A673 (cell line): Measurements from ENCODE around the gene COL5A1. TPM values are rescaled to one million over a fixed set of nuclear protein-coding genes. Genes with fewer than 3 reads are reported as not detected.

Source experiments
- BruUV-seq: library from RNA; stranded (reverse); fragments of 400-500 nt; replicated peaks from 2 replicates; lab custom pipeline; 2021; lab: Mats Ljungman, UMichigan
- CTCF ChIA-PET: fragments of 300-600 bp; sonication (Branson Sonifier 250); formaldehyde crosslinking; loops from one replicate; lab custom pipeline; 2022; ENCODE audit warnings: antibody characterized with exemption; lab: Charles Lee
- POLR2A ChIA-PET: fragments of 300-600 bp; sonication (Branson Sonifier 250); formaldehyde crosslinking; loops from one replicate; lab custom pipeline; 2022; ENCODE audit warnings: antibody characterized with exemption; ENCODE audit not compliant: low non-redundant PET; lab: Charles Lee
- DNase-seq: peaks from one replicate; pipeline ENCODE4 v3.0.0-alpha.2; 2015; ENCODE audit warnings: low spot score
- H3K27ac ChIP-seq: fragments of 200-600 bp; sonication (generic); 2 replicates; pipeline ENCODE4 v1.5.1; 2016; ENCODE audit warnings: mixed run types, low read depth, mild to moderate bottlenecking, mixed read lengths, antibody characterized with exemption, low read length; ENCODE audit not compliant: poor library complexity, severe bottlenecking
- H3K27me3 ChIP-seq: fragments of 200-600 bp; sonication (generic); replicated peaks from 2 replicates; pipeline ENCODE4 v1.6.1; 2017; ENCODE audit warnings: mixed run types, low read depth, mild to moderate bottlenecking, mixed read lengths, antibody characterized with exemption, low read length; ENCODE audit not compliant: insufficient read depth, poor library complexity
- H3K36me3 ChIP-seq: fragments of 200-600 bp; sonication (generic); 2 replicates; pipeline ENCODE4 v1.6.1; 2016; ENCODE audit warnings: mixed run types, mild to moderate bottlenecking, mixed read lengths, antibody characterized with exemption, low read length; ENCODE audit not compliant: insufficient read depth, poor library complexity, severe bottlenecking
- H3K4me1 ChIP-seq: fragments of 200-600 bp; sonication (generic); 2 replicates; pipeline ENCODE4 v1.6.1; 2017; ENCODE audit warnings: mixed run types, mild to moderate bottlenecking, mixed read lengths, antibody characterized with exemption, low read length; ENCODE audit not compliant: insufficient read depth, poor library complexity, severe bottlenecking
- H3K4me3 ChIP-seq: fragments of 200-600 bp; sonication (generic); 2 replicates; pipeline ENCODE4 v1.5.1; 2016; ENCODE audit warnings: low read depth, mixed run types, mild to moderate bottlenecking, mixed read lengths, low read length; ENCODE audit not compliant: poor library complexity, severe bottlenecking
- H3K9me3 ChIP-seq: fragments of 200-600 bp; sonication (generic); 2 replicates; pipeline ENCODE4 v1.6.1; 2016; ENCODE audit warnings: mixed run types, low read depth, mild to moderate bottlenecking, mixed read lengths, antibody characterized with exemption, low read length; ENCODE audit not compliant: poor library complexity, severe bottlenecking
- EZH2 ChIP-seq: fragments of 200-600 bp; sonication (generic); IDR thresholded peaks from 2 replicates; pipeline ENCODE4 v1.6.1; 2017; ENCODE audit warnings: borderline replicate concordance, low read depth, mild to moderate bottlenecking, mixed read lengths, antibody characterized with exemption, low read length; ENCODE audit not compliant: poor library complexity, severe bottlenecking
- intact Hi-C: fragments of 100-400 bp; cut with micrococcal nuclease; formaldehyde crosslinking; loops from one replicate; pipeline ENCODE4 v1.10.0; 2022; ENCODE audit not compliant: unreplicated experiment
- total RNA-seq: library from RNA; stranded (reverse); gene quantifications from 2 replicates; pipeline ENCODE4 v1.2.3, GENCODE V29; 2021
- TF ChIP-seq, protein P1 (sequence below): fragments of 300-800, 200-600 bp; sonication (generic); conservative IDR thresholded peaks from 2 replicates; pipeline ENCODE4 v1.5.1; 2017; ENCODE audit warnings: low read depth, mild to moderate bottlenecking, antibody characterized with exemption, low read length, moderate library complexity, mixed read lengths

COL5A1 gene
- total RNA-seq, 1 experiment from 2014 or later, result 33.6 TPM

DNA sequence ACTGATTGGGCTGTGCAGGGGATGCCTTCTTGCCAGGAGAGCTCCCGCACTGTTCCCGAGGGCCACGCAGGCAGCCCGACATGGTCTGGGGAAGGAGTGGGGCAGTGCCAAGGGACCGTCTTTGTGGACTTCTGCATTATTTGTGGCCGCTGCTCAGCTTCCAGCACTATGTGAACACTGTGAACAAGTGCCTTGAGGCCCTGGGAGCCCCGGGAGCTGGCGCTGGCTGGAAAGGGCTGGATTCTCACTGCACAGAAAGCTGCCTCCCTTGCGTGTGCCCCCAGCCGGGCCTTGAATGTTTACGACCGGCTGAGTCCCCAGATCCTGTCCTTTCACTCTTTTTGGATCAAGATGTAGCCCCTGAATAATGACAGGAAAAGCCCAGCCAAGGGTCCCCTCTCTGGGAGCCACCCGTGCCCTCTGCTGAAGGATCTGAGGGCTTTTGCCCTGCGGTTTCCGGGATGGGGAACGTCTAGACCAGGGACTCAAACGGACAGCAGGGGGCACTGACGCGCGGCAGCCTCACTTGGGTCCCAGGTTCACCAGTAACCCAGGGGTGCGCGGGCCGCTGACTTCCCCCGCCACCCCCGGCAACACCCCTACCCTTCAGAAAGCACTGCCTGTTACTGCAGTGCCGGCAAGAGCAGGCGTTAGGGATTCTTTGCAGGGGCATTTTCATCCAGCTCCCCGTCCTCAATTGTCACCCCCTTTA, 140.1 kb downstream of the COL5A1 start:
- H3K9me3 ChIP-seq, result no peaks in the 10 kb centered on the region
- DNase-seq, result peak; percentile 15
- H3K4me3 ChIP-seq, result no peak overlapping the region
- no peaks in the 10 kb centered on the region for H3K36me3 ChIP-seq
- no peak overlapping the region for H3K27ac ChIP-seq
- no peaks in the 10 kb centered on the region for H3K27me3 ChIP-seq
- TF ChIP-seq EZH2, result no peak
- TF ChIP-seq, protein P1, sequence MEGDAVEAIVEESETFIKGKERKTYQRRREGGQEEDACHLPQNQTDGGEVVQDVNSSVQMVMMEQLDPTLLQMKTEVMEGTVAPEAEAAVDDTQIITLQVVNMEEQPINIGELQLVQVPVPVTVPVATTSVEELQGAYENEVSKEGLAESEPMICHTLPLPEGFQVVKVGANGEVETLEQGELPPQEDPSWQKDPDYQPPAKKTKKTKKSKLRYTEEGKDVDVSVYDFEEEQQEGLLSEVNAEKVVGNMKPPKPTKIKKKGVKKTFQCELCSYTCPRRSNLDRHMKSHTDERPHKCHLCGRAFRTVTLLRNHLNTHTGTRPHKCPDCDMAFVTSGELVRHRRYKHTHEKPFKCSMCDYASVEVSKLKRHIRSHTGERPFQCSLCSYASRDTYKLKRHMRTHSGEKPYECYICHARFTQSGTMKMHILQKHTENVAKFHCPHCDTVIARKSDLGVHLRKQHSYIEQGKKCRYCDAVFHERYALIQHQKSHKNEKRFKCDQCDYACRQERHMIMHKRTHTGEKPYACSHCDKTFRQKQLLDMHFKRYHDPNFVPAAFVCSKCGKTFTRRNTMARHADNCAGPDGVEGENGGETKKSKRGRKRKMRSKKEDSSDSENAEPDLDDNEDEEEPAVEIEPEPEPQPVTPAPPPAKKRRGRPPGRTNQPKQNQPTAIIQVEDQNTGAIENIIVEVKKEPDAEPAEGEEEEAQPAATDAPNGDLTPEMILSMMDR, result peak; percentile 50
- ChIA-PET POLR2A (no interaction called here), CTCF (interaction anchor here (0.6 kb wide), 1 partner anchor 629 kb away, joined by 3 read pairs; no protein-coding TSS in a partner anchor)
- no peaks in the 10 kb centered on the region for H3K4me1 ChIP-seq
- no TSS peak for BruUV-seq
- intact Hi-C loops, result no loop called here

DNA sequence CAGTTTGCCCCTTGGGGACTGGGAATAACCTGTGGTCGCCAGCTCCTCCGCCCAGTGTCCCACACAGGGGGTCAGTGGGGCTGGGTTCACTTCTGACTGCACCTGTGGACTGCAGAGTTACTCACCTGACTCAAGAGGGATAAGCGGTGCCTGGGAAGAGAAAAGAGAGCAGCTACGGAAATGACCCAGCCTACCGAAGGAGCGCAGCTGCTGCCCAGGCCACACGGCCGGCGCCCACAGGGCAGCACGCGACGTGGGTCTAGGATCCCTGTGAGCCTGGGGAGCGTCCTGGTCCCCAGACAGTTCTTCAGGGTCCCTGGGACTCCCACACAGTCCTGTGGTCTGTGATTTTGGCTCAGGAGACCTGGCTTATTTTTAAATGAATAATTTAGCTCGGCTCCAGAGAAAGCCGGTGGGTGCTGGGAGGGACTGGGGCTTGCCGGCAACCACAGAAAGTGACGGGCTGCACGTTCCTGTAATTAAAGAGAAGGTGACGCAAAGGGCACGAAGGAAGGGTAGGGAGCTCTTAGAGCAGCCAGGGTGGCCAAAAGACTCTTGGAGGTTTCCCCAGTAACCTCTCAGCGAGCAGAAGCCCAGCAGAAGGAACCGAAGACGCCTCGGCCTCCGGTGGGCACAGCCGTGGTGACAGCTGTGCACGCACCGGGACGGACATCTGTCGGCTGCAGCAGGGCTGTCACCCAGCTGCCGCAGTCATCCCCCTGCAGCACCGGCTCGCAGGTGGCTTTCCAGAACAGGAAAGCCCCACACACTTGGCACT, 141.5 kb downstream of the COL5A1 start:
- Histone ChIP-seq H3K4me3 (no peak overlapping the region), H3K9me3 (no peaks in the 10 kb centered on the region), H3K4me1 (no peaks in the 10 kb centered on the region), H3K27ac (no peak overlapping the region), H3K36me3 (no peaks in the 10 kb centered on the region), H3K27me3 (no peaks in the 10 kb centered on the region)
- POLR2A ChIA-PET, result interaction anchor here (0.6 kb wide), 1 partner anchor 756 kb away, joined by 3 read pairs; no protein-coding TSS in a partner anchor
- no TSS peak for BruUV-seq
- CTCF ChIA-PET, result no interaction called here
- no peak for DNase-seq
- no peak for TF ChIP-seq EZH2
- TF ChIP-seq, protein P1, result no peak
- intact Hi-C loops, result no loop called here

DNA sequence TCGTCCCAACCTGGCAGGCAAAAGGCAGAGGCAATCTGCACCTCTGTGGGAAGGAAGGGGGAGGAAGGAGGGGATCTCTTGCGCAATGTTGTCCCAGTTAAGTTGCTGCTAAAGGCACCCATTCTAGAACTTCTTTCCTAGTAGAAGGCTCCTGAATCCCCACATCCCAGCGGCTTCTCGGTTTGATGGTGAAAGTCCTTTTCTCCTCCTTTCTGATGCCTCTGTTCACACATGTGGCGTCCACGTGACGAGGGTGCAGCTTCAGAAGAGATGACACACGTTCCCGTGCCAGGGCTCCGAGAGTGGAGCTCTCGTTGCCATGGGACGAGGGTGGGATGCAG, 142.1 kb downstream of the COL5A1 start:
- DNase-seq, result no peak
- intact Hi-C loops, result no loop called here
- no peaks in the 10 kb centered on the region for H3K36me3 ChIP-seq
- ChIA-PET POLR2A (no interaction called here), CTCF (no interaction called here)
- H3K27ac ChIP-seq, result no peak overlapping the region
- no peak for TF ChIP-seq EZH2
- TF ChIP-seq, protein P1, result no peak
- H3K27me3 ChIP-seq, result no peaks in the 10 kb centered on the region
- no peaks in the 10 kb centered on the region for H3K9me3 ChIP-seq
- no peaks in the 10 kb centered on the region for H3K4me1 ChIP-seq
- BruUV-seq, result no TSS peak
- no peak overlapping the region for H3K4me3 ChIP-seq
